ENCODE results near the gene EPHA5. TPM values are rescaled to one million over a fixed set of nuclear protein-coding genes. Genes with fewer than 3 reads are reported as not detected.

The EPHA5 gene
- total RNA-seq, 1 experiment from 2014 or later, result 1.9 TPM

DNA sequence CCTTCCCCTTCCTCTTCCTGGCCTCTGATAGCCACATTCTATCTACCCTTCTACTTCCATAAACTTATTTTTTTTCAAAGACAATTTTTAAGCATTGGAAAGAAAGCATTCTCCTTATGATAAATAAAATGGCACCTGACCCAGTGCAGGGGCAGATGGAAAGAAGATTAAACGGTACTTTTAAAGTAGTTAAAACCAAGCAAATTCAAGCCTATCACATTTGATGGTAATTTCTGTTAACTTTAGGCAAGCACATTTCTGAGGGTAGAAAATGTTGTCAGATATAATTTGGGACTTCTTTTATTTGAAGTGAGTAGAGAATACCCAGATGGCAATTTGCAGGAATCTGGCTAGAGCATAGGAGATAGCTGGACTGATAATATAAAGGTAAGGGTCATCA, 332.9 kb downstream of the EPHA5 start:
- POLR2A ChIA-PET, result no interaction called here
- Histone ChIP-seq H3K36me3 (ENCODE audit: control insufficient read depth, insufficient read depth, low read length) (no peaks in the 10 kb centered on the region), H3K27me3 (ENCODE audit: control insufficient read depth, insufficient read depth, low read length) (no peaks in the 10 kb centered on the region), H3K4me1 (ENCODE audit: control insufficient read depth, insufficient read depth, low read length) (no peaks in the 10 kb centered on the region), H3K27ac (ENCODE audit: low read length) (no peak overlapping the region), H3K9me3 (ENCODE audit: control insufficient read depth, insufficient read depth, low read depth, low read length) (no peaks in the 10 kb centered on the region), H3K4me3 (ENCODE audit: low read depth in 2 of 2, low read length in 2 of 2) (no peak overlapping the region)
- no TSS peak for BruUV-seq (replicated peaks)
- CTCF ChIA-PET, result no interaction called here
- intact Hi-C loops (cut with micrococcal nuclease; ENCODE audit: unreplicated experiment), result no loop called here
- ATAC-seq, result no peak
- no peak for TF ChIP-seq TCF7L2 (IDR thresholded peaks at IDR 0.05; ENCODE audit: low read depth, low read length)
- TF ChIP-seq POLR2AphosphoS5 (IDR thresholded peaks at IDR 0.05; ENCODE audit: low read depth, low read length), result no peak
- TF ChIP-seq SIN3A (IDR thresholded peaks at IDR 0.05; ENCODE audit: borderline replicate concordance, insufficient read depth, low read depth, low read length), result no peak
- TF ChIP-seq, protein P1, sequence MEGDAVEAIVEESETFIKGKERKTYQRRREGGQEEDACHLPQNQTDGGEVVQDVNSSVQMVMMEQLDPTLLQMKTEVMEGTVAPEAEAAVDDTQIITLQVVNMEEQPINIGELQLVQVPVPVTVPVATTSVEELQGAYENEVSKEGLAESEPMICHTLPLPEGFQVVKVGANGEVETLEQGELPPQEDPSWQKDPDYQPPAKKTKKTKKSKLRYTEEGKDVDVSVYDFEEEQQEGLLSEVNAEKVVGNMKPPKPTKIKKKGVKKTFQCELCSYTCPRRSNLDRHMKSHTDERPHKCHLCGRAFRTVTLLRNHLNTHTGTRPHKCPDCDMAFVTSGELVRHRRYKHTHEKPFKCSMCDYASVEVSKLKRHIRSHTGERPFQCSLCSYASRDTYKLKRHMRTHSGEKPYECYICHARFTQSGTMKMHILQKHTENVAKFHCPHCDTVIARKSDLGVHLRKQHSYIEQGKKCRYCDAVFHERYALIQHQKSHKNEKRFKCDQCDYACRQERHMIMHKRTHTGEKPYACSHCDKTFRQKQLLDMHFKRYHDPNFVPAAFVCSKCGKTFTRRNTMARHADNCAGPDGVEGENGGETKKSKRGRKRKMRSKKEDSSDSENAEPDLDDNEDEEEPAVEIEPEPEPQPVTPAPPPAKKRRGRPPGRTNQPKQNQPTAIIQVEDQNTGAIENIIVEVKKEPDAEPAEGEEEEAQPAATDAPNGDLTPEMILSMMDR (IDR thresholded peaks at IDR 0.05), result no peak
- TF ChIP-seq, protein P2, sequence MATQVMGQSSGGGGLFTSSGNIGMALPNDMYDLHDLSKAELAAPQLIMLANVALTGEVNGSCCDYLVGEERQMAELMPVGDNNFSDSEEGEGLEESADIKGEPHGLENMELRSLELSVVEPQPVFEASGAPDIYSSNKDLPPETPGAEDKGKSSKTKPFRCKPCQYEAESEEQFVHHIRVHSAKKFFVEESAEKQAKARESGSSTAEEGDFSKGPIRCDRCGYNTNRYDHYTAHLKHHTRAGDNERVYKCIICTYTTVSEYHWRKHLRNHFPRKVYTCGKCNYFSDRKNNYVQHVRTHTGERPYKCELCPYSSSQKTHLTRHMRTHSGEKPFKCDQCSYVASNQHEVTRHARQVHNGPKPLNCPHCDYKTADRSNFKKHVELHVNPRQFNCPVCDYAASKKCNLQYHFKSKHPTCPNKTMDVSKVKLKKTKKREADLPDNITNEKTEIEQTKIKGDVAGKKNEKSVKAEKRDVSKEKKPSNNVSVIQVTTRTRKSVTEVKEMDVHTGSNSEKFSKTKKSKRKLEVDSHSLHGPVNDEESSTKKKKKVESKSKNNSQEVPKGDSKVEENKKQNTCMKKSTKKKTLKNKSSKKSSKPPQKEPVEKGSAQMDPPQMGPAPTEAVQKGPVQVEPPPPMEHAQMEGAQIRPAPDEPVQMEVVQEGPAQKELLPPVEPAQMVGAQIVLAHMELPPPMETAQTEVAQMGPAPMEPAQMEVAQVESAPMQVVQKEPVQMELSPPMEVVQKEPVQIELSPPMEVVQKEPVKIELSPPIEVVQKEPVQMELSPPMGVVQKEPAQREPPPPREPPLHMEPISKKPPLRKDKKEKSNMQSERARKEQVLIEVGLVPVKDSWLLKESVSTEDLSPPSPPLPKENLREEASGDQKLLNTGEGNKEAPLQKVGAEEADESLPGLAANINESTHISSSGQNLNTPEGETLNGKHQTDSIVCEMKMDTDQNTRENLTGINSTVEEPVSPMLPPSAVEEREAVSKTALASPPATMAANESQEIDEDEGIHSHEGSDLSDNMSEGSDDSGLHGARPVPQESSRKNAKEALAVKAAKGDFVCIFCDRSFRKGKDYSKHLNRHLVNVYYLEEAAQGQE (IDR thresholded peaks at IDR 0.05; ENCODE audit: insufficient read depth in 1 of 2, low read depth in 2 of 2, low read length in 1 of 2), result no peak
- in situ Hi-C loops (cut with HindIII; ENCODE audit: low pct_unique_long_range_greater_than_20kb, low sequenced_read_pairs), result no loop called here
- DNase-seq (ENCODE audit: low read depth, low spot score), result no peak

DNA sequence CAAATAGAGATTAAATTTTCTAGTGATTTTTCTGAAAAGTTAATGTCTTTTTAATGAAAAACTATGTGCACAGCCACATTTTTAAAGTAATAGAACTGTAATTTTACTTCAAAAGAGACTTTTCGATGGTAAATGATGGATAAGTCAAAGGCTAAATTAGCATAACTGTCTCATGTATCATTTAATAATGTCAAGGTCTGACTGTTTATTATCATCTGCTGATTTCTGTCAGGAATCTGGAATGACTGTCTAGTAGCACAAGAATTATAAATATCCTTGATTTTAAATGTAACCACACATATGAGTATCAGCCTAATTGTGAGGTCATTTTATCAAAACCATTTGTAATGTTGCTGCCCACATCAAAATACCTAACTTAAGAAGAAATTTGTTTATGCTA, 333.8 kb downstream of the EPHA5 start:
- ChIA-PET CTCF (no interaction called here), POLR2A (no interaction called here)
- Histone ChIP-seq H3K4me3 (ENCODE audit: low read depth in 2 of 2, low read length in 2 of 2) (no peak overlapping the region), H3K27me3 (ENCODE audit: control insufficient read depth, insufficient read depth, low read length) (no peaks in the 10 kb centered on the region), H3K9me3 (ENCODE audit: control insufficient read depth, insufficient read depth, low read depth, low read length) (no peaks in the 10 kb centered on the region), H3K4me1 (ENCODE audit: control insufficient read depth, insufficient read depth, low read length) (no peaks in the 10 kb centered on the region), H3K36me3 (ENCODE audit: control insufficient read depth, insufficient read depth, low read length) (no peaks in the 10 kb centered on the region), H3K27ac (ENCODE audit: low read length) (no peak overlapping the region)
- DNase-seq (ENCODE audit: low read depth, low spot score) (no peak), ATAC-seq (no peak)
- BruUV-seq (replicated peaks), result no TSS peak
- in situ Hi-C loops (cut with HindIII; ENCODE audit: low pct_unique_long_range_greater_than_20kb, low sequenced_read_pairs), result no loop called here
- TF ChIP-seq TCF7L2 (IDR thresholded peaks at IDR 0.05; ENCODE audit: low read depth, low read length) (no peak), SIN3A (IDR thresholded peaks at IDR 0.05; ENCODE audit: borderline replicate concordance, insufficient read depth, low read depth, low read length) (no peak), POLR2AphosphoS5 (IDR thresholded peaks at IDR 0.05; ENCODE audit: low read depth, low read length) (no peak)
- TF ChIP-seq, protein P2 (IDR thresholded peaks at IDR 0.05; ENCODE audit: insufficient read depth in 1 of 2, low read depth in 2 of 2, low read length in 1 of 2), result no peak
- TF ChIP-seq, protein P1 (IDR thresholded peaks at IDR 0.05), result no peak
- intact Hi-C loops (cut with micrococcal nuclease; ENCODE audit: unreplicated experiment), result no loop called here
